Activated naive CD4-positive, alpha-beta T cell treated with anti-CD3 and anti-CD28 coated beads, Interleukin-2, amount 10 ng/mL, durations not matched to agents 7 days and 5 days (primary cell): Measurements from ENCODE around the gene UBL4A.

Experiments used
- CTCF ChIA-PET: fragments of 350-600 bp; sonication (Branson Sonifier 250); formaldehyde crosslinking; loops from one replicate; lab custom pipeline; 2021; ENCODE audit warnings: antibody characterized with exemption; lab: Charles Lee
- DNase-seq: peaks from one replicate; pipeline ENCODE4 v3.0.0-alpha.2; 2020
- H3K27ac Mint-ChIP-seq: one replicate; pipeline ENCODE4 v1.8.0; 2021; ENCODE audit warnings: mild to moderate bottlenecking, moderate library complexity, mixed read lengths
- H3K27me3 Mint-ChIP-seq: one replicate; pipeline ENCODE4 v1.8.0; 2021; ENCODE audit warnings: mild to moderate bottlenecking, mixed read lengths
- H3K36me3 Mint-ChIP-seq: one replicate; pipeline ENCODE4 v1.8.0; 2021; ENCODE audit warnings: mixed read lengths
- H3K4me1 Mint-ChIP-seq: one replicate; pipeline ENCODE4 v1.8.0; 2021; ENCODE audit warnings: mixed read lengths
- H3K4me3 Mint-ChIP-seq: one replicate; pipeline ENCODE4 v1.8.0; 2021; ENCODE audit warnings: mild to moderate bottlenecking, moderate library complexity, mixed read lengths
- H3K9me3 Mint-ChIP-seq: one replicate; pipeline ENCODE4 v1.8.0; 2021; ENCODE audit warnings: mixed read lengths

The UBL4A gene

GRCh38 chrX:154469114-154469513, 17.3 kb downstream of the UBL4A start:
- CTCF ChIA-PET: no interaction called here
- Mint-ChIP-seq H3K4me1 (peaks cover 3% of the 10 kb centered on the region), H3K36me3 (peaks cover 3% of the 10 kb centered on the region)

GRCh38 chrX:154468217-154468616, 18.2 kb downstream of the UBL4A start:
- CTCF ChIA-PET: no interaction called here
- peaks cover 3% of the 10 kb centered on the region for H3K36me3 Mint-ChIP-seq
- DNase-seq: no peak

More at GRCh38 chrX:154469114-154469513, 17.3 kb downstream of the UBL4A start:
- Mint-ChIP-seq H3K4me3 (no peak overlapping the region), H3K9me3 (no peaks in the 10 kb centered on the region), H3K27ac (no peak overlapping the region), H3K27me3 (no peaks in the 10 kb centered on the region)
- DNase-seq: no peak

GRCh38 chrX:154467556-154467955, 18.9 kb downstream of the UBL4A start:
- Mint-ChIP-seq H3K4me1 (no peaks in the 10 kb centered on the region), H3K27me3 (no peaks in the 10 kb centered on the region), H3K9me3 (no peaks in the 10 kb centered on the region), H3K36me3 (peaks cover 3% of the 10 kb centered on the region), H3K4me3 (no peak overlapping the region), H3K27ac (no peak overlapping the region)
- CTCF ChIA-PET: no interaction called here
- no peak for DNase-seq

More at GRCh38 chrX:154468217-154468616, 18.2 kb downstream of the UBL4A start:
- Mint-ChIP-seq H3K4me1 (peaks cover 3% of the 10 kb centered on the region), H3K9me3 (no peaks in the 10 kb centered on the region), H3K4me3 (no peak overlapping the region), H3K27me3 (no peaks in the 10 kb centered on the region), H3K27ac (no peak overlapping the region)

- peaks cover 1% of the 10 kb centered on the region for H3K36me3 Mint-ChIP-seq
- H3K4me3 Mint-ChIP-seq: no peak overlapping the region
- H3K27ac Mint-ChIP-seq: no peak overlapping the region
- no peaks in the 10 kb centered on the region for H3K27me3 Mint-ChIP-seq
- CTCF ChIA-PET: no interaction called here
- no peaks in the 10 kb centered on the region for H3K4me1 Mint-ChIP-seq
- no peaks in the 10 kb centered on the region for H3K9me3 Mint-ChIP-seq
- DNase-seq: no peak
Measured at GRCh38 chrX:154466907-154467306, 19.5 kb downstream of the UBL4A start.

GRCh38 chrX:154466036-154466435, 20.4 kb downstream of the UBL4A start:
- no peak for DNase-seq
- Mint-ChIP-seq H3K4me1 (peaks cover 3% of the 10 kb centered on the region), H3K9me3 (no peaks in the 10 kb centered on the region), H3K27me3 (no peaks in the 10 kb centered on the region), H3K4me3 (no peak overlapping the region), H3K27ac (no peak overlapping the region), H3K36me3 (peaks cover 6% of the 10 kb centered on the region)
- CTCF ChIA-PET: no interaction called here

- Mint-ChIP-seq H3K4me3 (no peak overlapping the region), H3K9me3 (no peaks in the 10 kb centered on the region), H3K4me1 (peaks cover 3% of the 10 kb centered on the region), H3K27me3 (no peaks in the 10 kb centered on the region), H3K36me3 (peaks cover 5% of the 10 kb centered on the region), H3K27ac (no peak overlapping the region)
- CTCF ChIA-PET: no interaction called here
- no peak for DNase-seq
Measured at GRCh38 chrX:154465601-154466000, 20.8 kb downstream of the UBL4A start.

GRCh38 chrX:154464806-154465365, 21.5 kb downstream of the UBL4A start:
- peaks cover 6% of the 10 kb centered on the region for H3K4me1 Mint-ChIP-seq
- no peaks in the 10 kb centered on the region for H3K9me3 Mint-ChIP-seq
- CTCF ChIA-PET: no interaction called here
- no peaks in the 10 kb centered on the region for H3K27me3 Mint-ChIP-seq
- DNase-seq: no peak
- peaks cover 5% of the 10 kb centered on the region for H3K36me3 Mint-ChIP-seq
- H3K4me3 Mint-ChIP-seq: no peak overlapping the region
- H3K27ac Mint-ChIP-seq: no peak overlapping the region

- DNase-seq: no peak
- CTCF ChIA-PET: no interaction called here
- H3K9me3 Mint-ChIP-seq: no peaks in the 10 kb centered on the region
- H3K4me3 Mint-ChIP-seq: no peak overlapping the region
- no peaks in the 10 kb centered on the region for H3K27me3 Mint-ChIP-seq
- peaks cover 11% of the 10 kb centered on the region for H3K4me1 Mint-ChIP-seq
- H3K27ac Mint-ChIP-seq: no peak overlapping the region
- peaks cover 5% of the 10 kb centered on the region for H3K36me3 Mint-ChIP-seq
Measured at GRCh38 chrX:154463611-154464220, 22.7 kb downstream of the UBL4A start.

GRCh38 chrX:154462396-154462795, 24.0 kb downstream of the UBL4A start:
- Mint-ChIP-seq H3K36me3 (peaks cover 5% of the 10 kb centered on the region), H3K4me3 (no peak overlapping the region), H3K27ac (no peak overlapping the region), H3K4me1 (peaks cover 12% of the 10 kb centered on the region), H3K27me3 (no peaks in the 10 kb centered on the region), H3K9me3 (no peaks in the 10 kb centered on the region)
- DNase-seq: no peak
- CTCF ChIA-PET: no interaction called here

- CTCF ChIA-PET: no interaction called here
Measured at GRCh38 chrX:154460326-154460725, 26.1 kb downstream of the UBL4A start.

GRCh38 chrX:154459832-154460231, 26.6 kb downstream of the UBL4A start:
- Mint-ChIP-seq H3K36me3 (peaks cover 5% of the 10 kb centered on the region), H3K4me3 (no peak overlapping the region), H3K4me1 (peaks cover 16% of the 10 kb centered on the region), H3K9me3 (no peaks in the 10 kb centered on the region), H3K27ac (no peak overlapping the region), H3K27me3 (no peaks in the 10 kb centered on the region)
- DNase-seq: no peak
- CTCF ChIA-PET: interaction anchor here (1.1 kb wide), 1 partner anchor 27 kb away, joined by 3 read pairs; the partner anchor contains the start of gene UBL4A

More at GRCh38 chrX:154460326-154460725, 26.1 kb downstream of the UBL4A start:
- H3K36me3 Mint-ChIP-seq: peaks cover 5% of the 10 kb centered on the region
- peaks cover 16% of the 10 kb centered on the region for H3K4me1 Mint-ChIP-seq
- DNase-seq: no peak
- H3K9me3 Mint-ChIP-seq: no peaks in the 10 kb centered on the region
- no peak overlapping the region for H3K4me3 Mint-ChIP-seq
- H3K27ac Mint-ChIP-seq: no peak overlapping the region
- H3K27me3 Mint-ChIP-seq: no peaks in the 10 kb centered on the region

- H3K36me3 Mint-ChIP-seq: peaks cover 8% of the 10 kb centered on the region
- no peaks in the 10 kb centered on the region for H3K9me3 Mint-ChIP-seq
- peak overlapping the region; percentile 79 for H3K4me3 Mint-ChIP-seq
- CTCF ChIA-PET: interaction anchor here (1.1 kb wide), 1 partner anchor 27 kb away, joined by 3 read pairs; the partner anchor contains the start of gene UBL4A
- H3K27me3 Mint-ChIP-seq: no peaks in the 10 kb centered on the region
- DNase-seq: peak; percentile 45
- peak overlapping the region; percentile 87 for H3K27ac Mint-ChIP-seq
- H3K4me1 Mint-ChIP-seq: peaks cover 16% of the 10 kb centered on the region
Measured at GRCh38 chrX:154458954-154459778, 27.2 kb downstream of the UBL4A start.

GRCh38 chrX:154458116-154458953, 28.1 kb downstream of the UBL4A start, which contains the start of gene PLXNA3:
Gene PLXNA3, plus strand, starts transcription at chrX:154458281. Its CDS starts 1,903 bp downstream, at chrX:154460184.
- Mint-ChIP-seq H3K4me3 (peak within 1 kb of the TSS; percentile 83), H3K9me3 (no peaks in the 10 kb centered on the region), H3K27ac (peak within 1 kb of the TSS; percentile 91), H3K4me1 (peaks cover 16% of the 10 kb centered on the region), H3K27me3 (no peaks in the 10 kb centered on the region), H3K36me3 (peaks cover 8% of the 10 kb centered on the region)
- CTCF ChIA-PET: interaction anchor here (1.1 kb wide), 1 partner anchor 28 kb away, joined by 3 read pairs; the partner anchor contains the start of gene UBL4A
- peak; percentile 66 for DNase-seq
